ENCODE data around the gene ATL3.

- TF ChIP-seq CTCF (IDR thresholded peaks at IDR 0.05) (no peak), POLR2A (IDR thresholded peaks at IDR 0.05) (no peak)
Measured at GRCh38 chr11:63599211-63600122, 71.7 kb downstream of the ATL3 start.
